GM13976 (cell line): ENCODE data around the gene RAD51B.
"Not testable (repeated sequence)": the region's sequence is repeated elsewhere in the genome, so short reads cannot be mapped to it uniquely, and the experiment has no call there.

ENCODE experiments used
- DNase-seq: peaks from one replicate; pipeline ENCODE4 v3.0.0; 2012; ENCODE audit warnings: low spot score
- in situ Hi-C: fragments of 300-500 bp; cut with MboI; formaldehyde crosslinking; loops from one replicate; pipeline ENCODE4 v1.12.0; 2022; ENCODE audit warnings: low sequenced_read_pairs, mixed read lengths, inconsistent platforms; ENCODE audit not compliant: unreplicated experiment
- TF ChIP-seq, protein P1 (sequence below): IDR thresholded peaks from 2 replicates; pipeline ENCODE4 v1.5.1; 2012; ENCODE audit warnings: borderline replicate concordance, mild to moderate bottlenecking; ENCODE audit not compliant: insufficient read depth; ENCODE audit errors: extremely low read depth, missing control alignments, control extremely low read depth

RAD51B gene

DNA sequence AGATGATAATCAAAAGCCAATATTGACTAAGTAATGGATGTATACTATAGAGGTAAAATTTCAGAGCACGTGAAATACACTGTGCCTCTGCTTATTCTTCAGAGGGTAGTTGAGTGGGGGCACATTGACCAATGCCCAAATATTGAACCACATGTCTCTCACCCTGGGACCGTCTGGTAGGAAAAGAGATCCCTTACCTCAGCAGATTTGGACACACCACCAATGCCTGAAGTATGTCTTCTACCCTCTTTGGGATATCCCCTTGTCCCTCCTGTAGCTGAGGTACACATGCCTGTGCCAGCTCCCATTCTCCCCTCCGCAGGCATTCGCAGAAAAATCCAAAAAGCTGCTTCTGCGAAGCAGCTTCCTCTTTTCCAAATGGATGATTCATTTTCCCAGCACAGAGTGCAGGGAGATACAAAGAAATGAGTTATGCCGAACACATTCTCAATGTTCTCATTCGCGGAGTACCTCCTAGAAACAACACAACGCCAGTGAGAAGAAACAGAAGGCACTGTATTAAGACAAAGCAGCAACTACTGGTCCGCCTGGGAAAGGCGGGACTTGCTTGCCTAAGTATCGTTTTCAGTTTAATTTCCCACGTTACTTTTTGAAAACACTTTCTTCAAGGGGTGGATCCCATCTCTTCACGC, 3.9 kb upstream of the RAD51B start:
- no peak for DNase-seq
- TF ChIP-seq, protein P1, sequence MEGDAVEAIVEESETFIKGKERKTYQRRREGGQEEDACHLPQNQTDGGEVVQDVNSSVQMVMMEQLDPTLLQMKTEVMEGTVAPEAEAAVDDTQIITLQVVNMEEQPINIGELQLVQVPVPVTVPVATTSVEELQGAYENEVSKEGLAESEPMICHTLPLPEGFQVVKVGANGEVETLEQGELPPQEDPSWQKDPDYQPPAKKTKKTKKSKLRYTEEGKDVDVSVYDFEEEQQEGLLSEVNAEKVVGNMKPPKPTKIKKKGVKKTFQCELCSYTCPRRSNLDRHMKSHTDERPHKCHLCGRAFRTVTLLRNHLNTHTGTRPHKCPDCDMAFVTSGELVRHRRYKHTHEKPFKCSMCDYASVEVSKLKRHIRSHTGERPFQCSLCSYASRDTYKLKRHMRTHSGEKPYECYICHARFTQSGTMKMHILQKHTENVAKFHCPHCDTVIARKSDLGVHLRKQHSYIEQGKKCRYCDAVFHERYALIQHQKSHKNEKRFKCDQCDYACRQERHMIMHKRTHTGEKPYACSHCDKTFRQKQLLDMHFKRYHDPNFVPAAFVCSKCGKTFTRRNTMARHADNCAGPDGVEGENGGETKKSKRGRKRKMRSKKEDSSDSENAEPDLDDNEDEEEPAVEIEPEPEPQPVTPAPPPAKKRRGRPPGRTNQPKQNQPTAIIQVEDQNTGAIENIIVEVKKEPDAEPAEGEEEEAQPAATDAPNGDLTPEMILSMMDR, result no peak
- in situ Hi-C loops, result no loop called here

DNA sequence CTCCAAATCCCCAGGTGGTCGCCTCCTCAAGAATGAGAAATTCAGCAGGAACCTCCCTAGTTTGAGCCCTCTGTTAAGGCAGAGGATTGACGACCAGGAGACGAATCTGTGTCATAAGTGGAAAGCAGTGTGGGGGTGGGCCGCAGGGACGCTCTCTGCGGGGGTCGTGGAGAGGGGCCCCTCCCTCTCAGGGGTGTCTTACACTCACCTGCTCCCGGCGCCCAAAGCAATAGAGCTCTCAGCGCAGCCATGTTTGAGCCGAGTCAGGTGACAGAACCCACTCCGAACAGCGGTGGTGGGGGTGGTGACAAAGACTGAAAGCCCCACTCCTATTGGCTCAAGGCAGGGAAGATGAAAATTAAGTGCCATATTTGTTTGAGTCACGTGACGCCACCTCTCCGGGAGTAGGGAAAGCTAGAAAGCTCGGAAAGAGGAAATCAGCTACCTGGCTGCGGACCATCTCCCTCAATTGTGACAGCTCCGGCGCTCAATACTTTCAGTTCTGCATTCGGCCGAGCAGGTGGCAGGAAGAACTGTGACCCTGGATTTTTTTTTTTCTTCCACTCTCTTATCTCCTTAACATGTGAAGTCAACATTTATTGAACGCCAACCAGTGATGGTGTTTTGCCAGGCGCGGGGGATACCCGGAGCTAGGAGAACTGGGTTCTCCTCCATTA, 3.1 kb upstream of the RAD51B start, which contains the start of gene ZFYVE26:
Gene ZFYVE26, minus strand, starts transcription at position 265 of the 677 bp plus-strand sequence. CDS start 627 bp downstream, outside the sequence.
- TF ChIP-seq, protein P1, result no peak
- in situ Hi-C loops, result no loop called here
- peak; percentile 90 for DNase-seq

GRCh38 chr14:67817750-67818438, 1.7 kb upstream of the RAD51B start:
- in situ Hi-C loops, result no loop called here
- DNase-seq, result no peak
- TF ChIP-seq, protein P1, result no peak

DNA sequence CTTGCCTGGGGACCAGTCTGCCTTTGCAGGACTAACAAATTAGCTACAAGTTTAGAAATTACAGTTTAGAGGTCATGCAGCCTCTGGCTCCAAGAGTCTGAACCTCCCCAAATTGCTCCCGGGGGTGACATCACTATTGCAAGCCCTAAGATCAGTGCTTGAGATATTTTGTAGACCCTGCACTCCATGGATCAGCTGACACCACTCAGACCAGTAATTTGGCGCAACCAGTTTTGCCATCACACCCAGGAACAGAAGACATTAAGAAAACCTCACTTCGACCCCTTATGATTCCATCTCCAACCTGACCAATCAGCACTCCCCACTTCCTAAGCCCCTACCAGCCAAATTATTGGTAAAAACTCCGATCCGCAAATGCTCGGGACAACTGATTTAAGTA, 1.1 kb upstream of the RAD51B start:
- in situ Hi-C loops, DNase-seq: not testable (repeated sequence)

- TF ChIP-seq, protein P1, result no peak
- in situ Hi-C loops, result no loop called here
- peak; percentile 36 for DNase-seq
Measured at GRCh38 chr14:67820428-67820971, 921 bp downstream of the RAD51B start.

- TF ChIP-seq, protein P1, result no peak
- DNase-seq, result no peak
- in situ Hi-C loops, result no loop called here
Measured at GRCh38 chr14:67821121-67821520, 1.5 kb downstream of the RAD51B start.
